Mesendoderm (in vitro differentiated cells): Measurements from ENCODE around the gene EFL1.

ENCODE experiments used
- DNase-seq: peaks from one replicate; pipeline ENCODE4 v3.0.0; 2013
- H2AK5ac ChIP-seq: 2 replicates; pipeline ENCODE4 v1.6.1; 2013; ENCODE audit warnings: low read length, inconsistent platforms
- H2BK120ac ChIP-seq: 2 replicates; pipeline ENCODE4 v1.6.1; 2013; ENCODE audit warnings: low read depth, mild to moderate bottlenecking, low read length, moderate library complexity, mixed read lengths
- H2BK15ac ChIP-seq: replicated peaks from 2 replicates; pipeline ENCODE4 v1.6.1; 2013; ENCODE audit warnings: low read depth, mild to moderate bottlenecking, moderate library complexity
- H2BK5ac ChIP-seq: 2 replicates; pipeline ENCODE4 v1.6.1; 2013; ENCODE audit warnings: low read length, inconsistent platforms
- H3K18ac ChIP-seq: 2 replicates; pipeline ENCODE4 v1.6.1; 2013; ENCODE audit warnings: mild to moderate bottlenecking, low read length, mixed read lengths
- H3K23ac ChIP-seq: one replicate; pipeline ENCODE4 v1.6.1; 2013; ENCODE audit warnings: low read length
- H3K27ac ChIP-seq: 2 replicates; pipeline ENCODE4 v1.5.1; 2013; ENCODE audit warnings: low read depth, mild to moderate bottlenecking, inconsistent platforms, low read length, moderate library complexity
- H3K27me3 ChIP-seq: 2 replicates; pipeline ENCODE4 v1.6.1; 2013; ENCODE audit warnings: low read length, control low read depth, mild to moderate bottlenecking, inconsistent platforms; ENCODE audit not compliant: insufficient read depth, poor library complexity
- H3K36me3 ChIP-seq: 2 replicates; pipeline ENCODE4 v1.6.1; 2013; ENCODE audit warnings: low read length, inconsistent platforms; ENCODE audit not compliant: control insufficient read depth, insufficient read depth
- H3K4ac ChIP-seq: one replicate; pipeline ENCODE4 v1.6.1; 2013; ENCODE audit warnings: low read depth, mild to moderate bottlenecking, low read length, moderate library complexity
- H3K4me1 ChIP-seq: 2 replicates; pipeline ENCODE4 v1.6.1; 2013; ENCODE audit warnings: low read depth, low read length, inconsistent platforms; ENCODE audit not compliant: control insufficient read depth
- H3K4me2 ChIP-seq: 2 replicates; pipeline ENCODE4 v1.6.1; 2013; ENCODE audit warnings: low read length
- H3K4me3 ChIP-seq: 2 replicates; pipeline ENCODE4 v1.5.1; 2013; ENCODE audit warnings: mild to moderate bottlenecking, low read length
- H3K56ac ChIP-seq: one replicate; pipeline ENCODE4 v1.6.1; 2013; ENCODE audit warnings: low read length
- H3K79me1 ChIP-seq: 2 replicates; pipeline ENCODE4 v1.6.1; 2013; ENCODE audit warnings: low read length, inconsistent platforms
- H3K79me2 ChIP-seq: 2 replicates; pipeline ENCODE4 v1.6.1; 2013; ENCODE audit warnings: mild to moderate bottlenecking, low read length; ENCODE audit not compliant: control insufficient read depth, insufficient read depth
- H3K9ac ChIP-seq: 2 replicates; pipeline ENCODE4 v1.6.1; 2013; ENCODE audit warnings: low read length, inconsistent platforms
- H4K5ac ChIP-seq: one replicate; pipeline ENCODE4 v1.6.1; 2013; ENCODE audit warnings: low read length
- H4K8ac ChIP-seq: one replicate; pipeline ENCODE4 v1.6.1; 2013; ENCODE audit warnings: low read depth, mild to moderate bottlenecking, control low read depth, low read length, moderate library complexity
- WGBS: extraction: QIAGEN DNeasy Blood & Tissue Kit; methylation state at CpG from one replicate; pipeline ENCODE4 v1.1.7; 2013; ENCODE audit warnings: low lambda C conversion rate, missing lambda C conversion rate; ENCODE audit not compliant: insufficient coverage; ENCODE audit errors: extremely low coverage; 5-methylcytosine and 5-hydroxymethylcytosine counted together

EFL1 gene

DNA sequence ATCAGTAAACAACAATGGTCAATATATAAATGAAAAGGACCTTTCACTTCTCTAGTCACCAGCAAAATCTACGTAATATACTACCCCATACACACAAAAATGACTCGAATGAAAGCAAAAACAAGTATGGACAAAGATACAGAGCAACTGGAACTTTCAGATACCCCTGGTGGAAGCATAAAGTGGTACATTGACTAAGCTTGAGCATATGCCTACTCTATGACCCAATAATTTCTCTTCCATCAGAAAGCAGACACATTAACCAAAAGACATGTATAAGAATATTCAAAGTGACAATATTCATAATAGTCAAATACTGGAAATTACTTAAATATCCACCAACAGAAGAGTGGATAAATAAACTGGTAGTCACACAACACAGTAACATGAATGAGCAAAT is 86.0 kb downstream of the EFL1 start:
- Histone ChIP-seq H3K4ac (no peak overlapping the region), H3K27ac (no peak overlapping the region), H2BK5ac (no peak overlapping the region), H3K79me2 (no peaks in the 10 kb centered on the region), H3K36me3 (no peaks in the 10 kb centered on the region), H3K9ac (no peak overlapping the region), H3K27me3 (no peaks in the 10 kb centered on the region), H3K4me1 (no peaks in the 10 kb centered on the region), H3K79me1 (peaks cover 2% of the 10 kb centered on the region), H3K18ac (no peak overlapping the region), H3K23ac (no peak overlapping the region), H2BK15ac (no peak overlapping the region), H3K4me3 (no peak overlapping the region), H2BK120ac (no peak overlapping the region), H4K8ac (no peak overlapping the region), H3K4me2 (no peak overlapping the region), H4K5ac (no peak overlapping the region), H2AK5ac (no peak overlapping the region), H3K56ac (no peak overlapping the region)
- DNase-seq = no peak
- WGBS = no CpG with 5 or more reads among the region's 2 CpGs

DNA sequence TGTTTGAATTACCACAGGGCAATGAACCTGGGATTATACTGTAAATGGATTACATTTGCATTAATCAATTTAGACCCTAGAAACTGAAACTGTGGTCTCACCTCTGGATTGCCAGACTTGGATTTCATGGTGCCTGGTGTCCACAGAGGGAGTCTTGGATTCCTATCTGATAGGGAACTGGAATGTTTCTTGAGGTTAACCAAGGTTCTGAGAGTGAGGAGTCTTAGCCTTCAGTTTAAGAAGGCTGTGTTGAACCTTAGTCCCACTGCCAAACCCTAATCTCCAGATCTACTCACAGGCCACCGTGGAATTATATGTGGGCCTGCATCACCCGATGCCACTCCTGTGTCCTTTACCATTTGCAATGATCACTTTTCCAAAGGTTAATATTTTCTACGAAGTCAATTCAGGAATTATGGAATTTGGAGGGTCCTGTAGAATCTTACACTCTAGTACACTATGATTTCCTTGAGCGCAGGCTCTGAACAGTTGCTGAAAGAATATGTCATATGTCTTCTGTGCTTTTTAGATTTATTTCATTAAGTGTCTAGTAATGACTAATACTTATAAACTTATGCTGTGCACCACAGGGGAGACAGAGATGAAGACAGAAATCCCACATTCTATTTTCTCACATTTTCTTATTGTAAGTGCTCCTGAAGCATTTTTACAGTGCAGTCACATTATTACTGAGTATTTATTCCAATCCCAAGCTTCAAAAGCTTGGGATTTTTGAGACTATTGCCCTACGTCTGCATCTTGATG is 87.9 kb downstream of the EFL1 start:
- no peak overlapping the region for H3K4me2 ChIP-seq
- H2BK15ac ChIP-seq = no peak overlapping the region
- no peak overlapping the region for H2BK5ac ChIP-seq
- H3K4me1 ChIP-seq = no peaks in the 10 kb centered on the region
- no peak overlapping the region for H2BK120ac ChIP-seq
- no peak overlapping the region for H3K23ac ChIP-seq
- no peaks in the 10 kb centered on the region for H3K27me3 ChIP-seq
- H2AK5ac ChIP-seq = no peak overlapping the region
- no peak overlapping the region for H3K27ac ChIP-seq
- no peaks in the 10 kb centered on the region for H3K79me2 ChIP-seq
- H4K5ac ChIP-seq = no peak overlapping the region
- H3K18ac ChIP-seq = no peak overlapping the region
- no CpG with 5 or more reads among the region's 5 CpGs for WGBS
- no peaks in the 10 kb centered on the region for H3K36me3 ChIP-seq
- H3K4me3 ChIP-seq = no peak overlapping the region
- H3K4ac ChIP-seq = no peak overlapping the region
- H3K56ac ChIP-seq = no peak overlapping the region
- no peak overlapping the region for H4K8ac ChIP-seq
- H3K79me1 ChIP-seq = peaks cover 2% of the 10 kb centered on the region
- H3K9ac ChIP-seq = no peak overlapping the region
- DNase-seq = no peak

DNA sequence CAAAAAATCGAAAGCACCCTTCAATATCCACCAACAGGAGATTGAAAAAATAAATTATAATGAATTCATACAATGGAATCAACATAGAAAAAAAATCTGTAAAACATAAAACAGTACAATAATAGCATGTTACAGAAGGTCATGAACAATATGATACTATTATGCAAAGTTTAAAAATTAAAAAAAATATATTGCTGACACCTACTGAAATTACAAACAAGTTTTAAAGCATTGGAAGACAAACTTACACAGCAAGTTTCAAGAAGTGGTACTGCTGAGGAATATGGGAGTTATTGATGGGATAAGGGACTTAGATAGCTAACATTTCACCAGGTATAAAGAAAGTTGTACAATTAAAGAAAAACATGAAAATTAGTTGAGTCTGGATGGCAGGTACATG is 89.4 kb downstream of the EFL1 start:
- Histone ChIP-seq H3K27ac (no peak overlapping the region), H3K27me3 (no peaks in the 10 kb centered on the region), H3K18ac (no peak overlapping the region), H3K4me2 (no peak overlapping the region), H2BK15ac (no peak overlapping the region), H2AK5ac (no peak overlapping the region), H3K79me1 (peaks cover 2% of the 10 kb centered on the region), H3K4me1 (no peaks in the 10 kb centered on the region), H2BK5ac (no peak overlapping the region), H3K79me2 (no peaks in the 10 kb centered on the region), H3K56ac (no peak overlapping the region), H3K9ac (no peak overlapping the region), H3K4me3 (no peak overlapping the region), H3K36me3 (no peaks in the 10 kb centered on the region), H3K23ac (no peak overlapping the region), H4K8ac (no peak overlapping the region), H4K5ac (no peak overlapping the region), H3K4ac (no peak overlapping the region), H2BK120ac (no peak overlapping the region)
- no peak for DNase-seq
- no CpG with 5 or more reads among the region's 1 CpG for WGBS

DNA sequence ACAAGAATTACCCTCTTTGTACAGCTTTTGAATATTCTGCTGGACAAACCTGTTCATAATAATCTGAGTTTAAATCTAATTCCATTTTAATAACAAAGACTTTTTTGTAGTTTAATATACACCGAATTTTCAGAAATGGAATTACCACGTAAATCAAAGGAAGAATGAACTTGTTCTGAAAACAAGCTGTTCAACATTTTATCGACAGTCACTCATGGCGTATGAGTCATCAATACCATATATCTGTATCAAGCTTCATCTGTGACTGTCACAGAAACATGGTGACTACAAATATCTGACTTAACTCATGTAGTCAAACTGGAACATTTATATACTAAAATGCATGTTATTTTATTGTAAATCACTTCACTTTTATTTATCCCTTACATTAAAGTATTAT is 90.0 kb downstream of the EFL1 start:
- Histone ChIP-seq H2BK5ac (no peak overlapping the region), H3K4me3 (no peak overlapping the region), H3K4me2 (no peak overlapping the region), H3K4ac (no peak overlapping the region), H3K36me3 (no peaks in the 10 kb centered on the region), H2AK5ac (no peak overlapping the region), H4K5ac (no peak overlapping the region), H3K79me1 (peaks cover 2% of the 10 kb centered on the region), H3K27me3 (no peaks in the 10 kb centered on the region), H2BK120ac (no peak overlapping the region), H3K56ac (no peak overlapping the region), H3K9ac (no peak overlapping the region), H3K79me2 (no peaks in the 10 kb centered on the region), H4K8ac (no peak overlapping the region), H3K23ac (no peak overlapping the region), H2BK15ac (no peak overlapping the region), H3K27ac (no peak overlapping the region), H3K4me1 (no peaks in the 10 kb centered on the region), H3K18ac (no peak overlapping the region)
- DNase-seq = no peak
- WGBS = no CpG with 5 or more reads among the region's 4 CpGs

DNA sequence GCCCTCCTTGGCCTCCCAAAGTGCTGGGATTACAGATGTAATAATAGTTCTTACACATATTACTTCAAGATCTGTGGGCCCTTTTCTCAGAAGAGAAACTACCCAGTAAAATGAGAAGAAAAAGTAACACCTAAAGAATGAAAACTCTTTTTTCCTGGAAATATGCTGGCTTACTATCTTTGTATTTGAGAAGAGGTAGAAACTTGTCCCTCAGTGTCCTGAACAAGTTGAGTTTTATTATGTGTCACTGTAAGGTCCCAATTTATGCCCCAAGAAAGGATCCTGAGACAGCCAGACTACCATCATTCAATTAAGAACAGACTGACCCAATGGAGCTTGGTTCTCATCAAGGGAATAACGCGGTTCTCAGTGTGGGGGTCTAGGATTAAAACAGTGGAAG is 93.8 kb downstream of the EFL1 start:
- H2BK120ac ChIP-seq = no peak overlapping the region
- no peaks in the 10 kb centered on the region for H3K36me3 ChIP-seq
- H3K4me2 ChIP-seq = no peak overlapping the region
- peaks cover 2% of the 10 kb centered on the region for H3K79me1 ChIP-seq
- no peak overlapping the region for H3K23ac ChIP-seq
- H2AK5ac ChIP-seq = no peak overlapping the region
- no peak for DNase-seq
- H3K79me2 ChIP-seq = no peaks in the 10 kb centered on the region
- H3K27ac ChIP-seq = no peak overlapping the region
- no peak overlapping the region for H2BK5ac ChIP-seq
- no CpG with 5 or more reads among the region's 2 CpGs for WGBS
- no peak overlapping the region for H3K56ac ChIP-seq
- no peak overlapping the region for H3K4ac ChIP-seq
- H4K5ac ChIP-seq = no peak overlapping the region
- no peak overlapping the region for H3K9ac ChIP-seq
- H3K27me3 ChIP-seq = no peaks in the 10 kb centered on the region
- H3K18ac ChIP-seq = no peak overlapping the region
- H4K8ac ChIP-seq = no peak overlapping the region
- H2BK15ac ChIP-seq = no peak overlapping the region
- no peaks in the 10 kb centered on the region for H3K4me1 ChIP-seq
- H3K4me3 ChIP-seq = no peak overlapping the region

DNA sequence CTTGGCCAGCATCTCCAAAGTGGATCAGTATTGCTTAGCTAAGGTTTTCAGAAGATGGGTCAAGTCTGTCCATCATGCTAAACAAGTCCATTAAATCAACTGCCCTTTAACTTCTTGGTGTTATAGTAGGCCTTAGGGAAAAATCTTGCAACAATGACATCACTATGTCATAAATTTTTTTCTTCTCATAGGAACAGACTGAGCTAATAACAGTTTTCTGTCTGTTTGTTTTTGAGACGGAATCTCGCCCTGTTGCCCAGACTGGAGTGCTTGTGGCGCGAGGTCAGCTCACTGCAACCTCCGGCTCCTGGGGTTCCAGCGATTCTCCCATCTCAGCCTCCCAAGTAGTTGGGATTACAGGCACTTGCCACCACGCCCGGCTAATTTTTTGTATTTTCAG is 94.2 kb downstream of the EFL1 start:
- Histone ChIP-seq H2BK5ac (no peak overlapping the region), H2BK120ac (no peak overlapping the region), H3K4me2 (no peak overlapping the region), H4K5ac (no peak overlapping the region), H3K56ac (no peak overlapping the region), H3K4ac (no peak overlapping the region), H2AK5ac (no peak overlapping the region), H3K18ac (no peak overlapping the region), H2BK15ac (no peak overlapping the region), H3K27ac (no peak overlapping the region), H3K4me3 (no peak overlapping the region), H3K23ac (no peak overlapping the region), H3K9ac (no peak overlapping the region), H3K79me1 (peaks cover 2% of the 10 kb centered on the region), H3K27me3 (no peaks in the 10 kb centered on the region), H3K4me1 (no peaks in the 10 kb centered on the region), H3K36me3 (no peaks in the 10 kb centered on the region), H4K8ac (no peak overlapping the region), H3K79me2 (no peaks in the 10 kb centered on the region)
- no CpG with 5 or more reads among the region's 8 CpGs for WGBS
- no peak for DNase-seq
